Stimulated activated CD8-positive, alpha-beta memory T cell treated with anti-CD3 and anti-CD28 coated beads, Interleukin-7, amount 100 ng/mL, for 4 hours (primary cell): ENCODE results near the gene SYTL3.
"Not testable (repeated sequence)": the region's sequence is repeated elsewhere in the genome, so short reads cannot be mapped to it uniquely, and the experiment has no call there.

ENCODE experiments used
- DNase-seq, 2 donors: peaks; one replicate each; pipeline ENCODE4 v3.0.0-alpha.2; 2020; ENCODE audit warnings: low read depth in 2 of 2

Gene SYTL3

GRCh38 chr6:158662954-158663624, 13.2 kb downstream of the SYTL3 start:
- no peak for DNase-seq

- no peak for DNase-seq
Observed at GRCh38 chr6:158663625-158664165, 13.8 kb downstream of the SYTL3 start.

- no peak for DNase-seq
Observed at GRCh38 chr6:158665332-158665731, 15.5 kb downstream of the SYTL3 start.

- DNase-seq: no peak
Observed at GRCh38 chr6:158666628-158667359, 16.9 kb downstream of the SYTL3 start.

- no peak for DNase-seq
Observed at GRCh38 chr6:158667360-158667981, 17.6 kb downstream of the SYTL3 start.

- DNase-seq: no peak
Observed at GRCh38 chr6:158668707-158669103, 18.9 kb downstream of the SYTL3 start.

GRCh38 chr6:158669145-158670035, 19.5 kb downstream of the SYTL3 start:
- no peak for DNase-seq

GRCh38 chr6:158672119-158672518, 22.3 kb downstream of the SYTL3 start:
- not testable (repeated sequence) for DNase-seq

- DNase-seq: no peak
Observed at GRCh38 chr6:158672726-158673125, 22.9 kb downstream of the SYTL3 start.

- DNase-seq: no peak
Observed at GRCh38 chr6:158674342-158675131, 24.7 kb downstream of the SYTL3 start.

GRCh38 chr6:158677094-158677493, 27.2 kb downstream of the SYTL3 start:
- not testable (repeated sequence) for DNase-seq

- no peak for DNase-seq
Observed at GRCh38 chr6:158677906-158678578, 28.2 kb downstream of the SYTL3 start.

GRCh38 chr6:158680015-158680414, 30.2 kb downstream of the SYTL3 start:
- no peak for DNase-seq

- DNase-seq: no peak
Observed at GRCh38 chr6:158680481-158680880, 30.6 kb downstream of the SYTL3 start.

- DNase-seq: no peak
Observed at GRCh38 chr6:158684311-158684710, 34.5 kb downstream of the SYTL3 start.

- no peak for DNase-seq
Observed at GRCh38 chr6:158684745-158685324, 35.0 kb downstream of the SYTL3 start.

GRCh38 chr6:158686311-158686710, 36.5 kb downstream of the SYTL3 start:
- DNase-seq: no peak

GRCh38 chr6:158686791-158687381, 37.0 kb downstream of the SYTL3 start:
- DNase-seq: peak in 1 of 2 donors; percentile 17

- DNase-seq: no peak
Observed at GRCh38 chr6:158687506-158687905, 37.7 kb downstream of the SYTL3 start.
